ENCODE measurements around the gene CYBA.

CYBA gene

GRCh38 chr16:88627531-88628411 lies 23.1 kb downstream of the CYBA start:
- Histone ChIP-seq H3K4me1 (ENCODE audit: low read length) (no peaks in the 10 kb centered on the region), H2AFZ (ENCODE audit: low read depth, low read length) (no peak overlapping the region), H3K27me3 (ENCODE audit: low read depth, low read length) (no peaks in the 10 kb centered on the region), H3K9ac (ENCODE audit: low read length) (no peak overlapping the region), H4K20me1 (ENCODE audit: insufficient read depth, low read length) (no peaks in the 10 kb centered on the region; the same call in 1 of the 2 replicates), H3K27ac (ENCODE audit: low read length) (no peak overlapping the region), H3K79me2 (ENCODE audit: low read length) (no peaks in the 10 kb centered on the region), H3K4me3 (ENCODE audit: low read length) (no peak overlapping the region), H3K4me2 (ENCODE audit: low read length) (no peak overlapping the region), H3K36me3 (replicated peaks; ENCODE audit: low read depth, low read length) (peaks cover 37% of the 10 kb centered on the region), H3K9me3 (ENCODE audit: insufficient read depth, low read length) (no peaks in the 10 kb centered on the region)
- no peak for TF ChIP-seq EZH2phosphoT487 (IDR thresholded peaks at IDR 0.05; ENCODE audit: low read depth)
- TF ChIP-seq, protein P1, sequence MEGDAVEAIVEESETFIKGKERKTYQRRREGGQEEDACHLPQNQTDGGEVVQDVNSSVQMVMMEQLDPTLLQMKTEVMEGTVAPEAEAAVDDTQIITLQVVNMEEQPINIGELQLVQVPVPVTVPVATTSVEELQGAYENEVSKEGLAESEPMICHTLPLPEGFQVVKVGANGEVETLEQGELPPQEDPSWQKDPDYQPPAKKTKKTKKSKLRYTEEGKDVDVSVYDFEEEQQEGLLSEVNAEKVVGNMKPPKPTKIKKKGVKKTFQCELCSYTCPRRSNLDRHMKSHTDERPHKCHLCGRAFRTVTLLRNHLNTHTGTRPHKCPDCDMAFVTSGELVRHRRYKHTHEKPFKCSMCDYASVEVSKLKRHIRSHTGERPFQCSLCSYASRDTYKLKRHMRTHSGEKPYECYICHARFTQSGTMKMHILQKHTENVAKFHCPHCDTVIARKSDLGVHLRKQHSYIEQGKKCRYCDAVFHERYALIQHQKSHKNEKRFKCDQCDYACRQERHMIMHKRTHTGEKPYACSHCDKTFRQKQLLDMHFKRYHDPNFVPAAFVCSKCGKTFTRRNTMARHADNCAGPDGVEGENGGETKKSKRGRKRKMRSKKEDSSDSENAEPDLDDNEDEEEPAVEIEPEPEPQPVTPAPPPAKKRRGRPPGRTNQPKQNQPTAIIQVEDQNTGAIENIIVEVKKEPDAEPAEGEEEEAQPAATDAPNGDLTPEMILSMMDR (IDR thresholded peaks at IDR 0.05; ENCODE audit: low read depth, low read length): no peak

DNA sequence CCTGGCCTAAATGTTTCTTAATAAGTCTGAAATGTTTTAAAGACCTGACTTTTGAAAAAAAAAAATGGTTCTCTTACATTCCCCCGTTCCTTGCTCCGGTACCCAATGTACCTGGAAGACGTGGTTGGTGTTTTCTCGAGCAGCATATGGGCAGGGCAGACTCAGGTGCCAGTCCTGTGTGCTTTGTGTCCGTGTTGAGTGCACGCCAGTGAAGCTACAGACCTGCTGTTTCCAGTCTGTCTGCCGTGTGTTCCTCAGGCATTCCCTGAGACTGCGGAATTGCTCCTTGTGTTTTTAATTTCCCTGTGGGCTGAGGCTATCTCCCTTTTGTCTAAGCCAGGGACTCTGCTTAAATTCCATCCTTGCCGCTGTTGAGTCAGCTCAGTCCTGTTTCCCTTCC lies 24.2 kb downstream of the CYBA start:
- Histone ChIP-seq H3K27me3 (ENCODE audit: low read depth, low read length) (no peaks in the 10 kb centered on the region), H3K4me2 (ENCODE audit: low read length) (no peak overlapping the region)

DNA sequence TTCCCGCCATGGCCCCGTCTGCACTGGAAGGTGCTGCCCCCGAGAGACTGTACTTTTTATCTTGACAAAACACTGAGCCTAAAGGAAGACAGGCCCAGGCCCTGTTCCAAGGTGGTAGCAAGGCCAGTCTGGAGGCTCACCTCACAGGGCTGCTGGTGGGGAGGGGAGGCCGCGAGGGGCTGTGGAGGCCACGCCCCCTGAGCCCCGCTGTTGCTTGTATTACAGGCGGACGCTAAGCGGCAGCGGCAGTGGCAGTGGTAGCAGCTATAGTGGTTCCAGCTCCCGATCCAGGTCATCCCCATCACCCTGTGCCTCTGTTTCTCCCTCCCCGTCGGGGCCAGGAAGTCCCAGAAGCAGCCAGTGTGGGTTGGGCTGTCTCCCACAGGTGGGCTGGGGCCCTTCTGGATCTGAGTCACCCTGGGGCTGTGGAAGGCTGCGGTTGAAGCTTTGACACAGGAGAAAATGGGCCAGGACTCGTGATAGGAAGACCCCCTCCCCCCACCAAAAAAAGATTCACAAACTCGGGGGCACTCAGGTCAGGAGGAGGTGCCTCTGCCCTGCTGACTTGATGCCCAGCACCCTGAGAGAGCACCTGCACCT lies 25.8 kb downstream of the CYBA start:
- Histone ChIP-seq H3K4me1 (ENCODE audit: low read length) (no peaks in the 10 kb centered on the region), H3K27ac (ENCODE audit: low read length) (no peak overlapping the region)
- TF ChIP-seq, protein P1 (IDR thresholded peaks at IDR 0.05; ENCODE audit: low read depth, low read length): no peak
- no peak for TF ChIP-seq EZH2phosphoT487 (IDR thresholded peaks at IDR 0.05; ENCODE audit: low read depth)

More for the DNA sequence above, 24.2 kb downstream of the CYBA start:
- H2AFZ ChIP-seq (ENCODE audit: low read depth, low read length): no peak overlapping the region
- no peak for TF ChIP-seq EZH2phosphoT487 (IDR thresholded peaks at IDR 0.05; ENCODE audit: low read depth)
- TF ChIP-seq, protein P1 (IDR thresholded peaks at IDR 0.05; ENCODE audit: low read depth, low read length): no peak
- no peaks in the 10 kb centered on the region for H3K9me3 ChIP-seq (ENCODE audit: insufficient read depth, low read length)
- H3K9ac ChIP-seq (ENCODE audit: low read length): no peak overlapping the region
- peaks cover 38% of the 10 kb centered on the region for H3K36me3 ChIP-seq (replicated peaks; ENCODE audit: low read depth, low read length)
- no peaks in the 10 kb centered on the region for H3K79me2 ChIP-seq (ENCODE audit: low read length)
- no peaks in the 10 kb centered on the region for H3K4me1 ChIP-seq (ENCODE audit: low read length)
- no peak overlapping the region for H3K4me3 ChIP-seq (ENCODE audit: low read length)
- no peaks in the 10 kb centered on the region; the same call in 1 of the 2 replicates for H4K20me1 ChIP-seq (ENCODE audit: insufficient read depth, low read length)
- no peak overlapping the region for H3K27ac ChIP-seq (ENCODE audit: low read length)

DNA sequence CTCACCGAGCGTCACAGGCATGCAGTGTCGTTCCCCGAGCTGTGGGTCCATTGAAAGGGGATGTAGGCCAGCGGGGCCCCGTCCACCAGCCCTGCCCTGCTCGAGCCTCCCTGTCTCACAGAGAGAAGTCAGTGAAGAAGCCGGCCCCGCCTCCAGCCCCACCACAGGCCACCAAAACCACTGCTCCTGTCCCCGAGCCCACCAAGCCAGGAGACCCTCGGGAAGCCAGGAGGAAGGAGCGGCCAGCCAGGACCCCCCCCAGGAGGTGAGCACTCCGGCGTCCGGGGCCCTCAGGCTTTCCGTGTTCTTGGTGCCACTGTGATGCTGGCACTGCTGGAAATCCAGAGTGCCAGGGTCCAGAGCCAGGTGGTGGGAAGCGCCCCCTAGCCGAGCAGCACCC lies 26.4 kb downstream of the CYBA start:
- peaks cover 25% of the 10 kb centered on the region for H3K36me3 ChIP-seq (replicated peaks; ENCODE audit: low read depth, low read length)
- no peaks in the 10 kb centered on the region; the same call in 1 of the 2 replicates for H4K20me1 ChIP-seq (ENCODE audit: insufficient read depth, low read length)
- no peaks in the 10 kb centered on the region for H3K9me3 ChIP-seq (ENCODE audit: insufficient read depth, low read length)
- no peak for TF ChIP-seq EZH2phosphoT487 (IDR thresholded peaks at IDR 0.05; ENCODE audit: low read depth)
- TF ChIP-seq, protein P1 (IDR thresholded peaks at IDR 0.05; ENCODE audit: low read depth, low read length): no peak
- no peak overlapping the region for H3K27ac ChIP-seq (ENCODE audit: low read length)
- H3K4me1 ChIP-seq (ENCODE audit: low read length): no peaks in the 10 kb centered on the region
- H3K4me2 ChIP-seq (ENCODE audit: low read length): no peak overlapping the region
- no peaks in the 10 kb centered on the region for H3K27me3 ChIP-seq (ENCODE audit: low read depth, low read length)
- no peak overlapping the region for H3K9ac ChIP-seq (ENCODE audit: low read length)
- H3K4me3 ChIP-seq (ENCODE audit: low read length): no peak overlapping the region
- H2AFZ ChIP-seq (ENCODE audit: low read depth, low read length): no peak overlapping the region
- H3K79me2 ChIP-seq (ENCODE audit: low read length): no peaks in the 10 kb centered on the region; the same call in 1 of the 2 replicates

More for the DNA sequence above, 25.8 kb downstream of the CYBA start:
- H3K4me3 ChIP-seq (ENCODE audit: low read length): no peak overlapping the region
- H3K27me3 ChIP-seq (ENCODE audit: low read depth, low read length): no peaks in the 10 kb centered on the region
- no peak overlapping the region for H3K9ac ChIP-seq (ENCODE audit: low read length)
- H3K36me3 ChIP-seq (replicated peaks; ENCODE audit: low read depth, low read length): peaks cover 30% of the 10 kb centered on the region
- H3K9me3 ChIP-seq (ENCODE audit: insufficient read depth, low read length): no peaks in the 10 kb centered on the region
- no peak overlapping the region for H3K4me2 ChIP-seq (ENCODE audit: low read length)
- H4K20me1 ChIP-seq (ENCODE audit: insufficient read depth, low read length): no peaks in the 10 kb centered on the region; the same call in 1 of the 2 replicates
- H3K79me2 ChIP-seq (ENCODE audit: low read length): no peaks in the 10 kb centered on the region
- H2AFZ ChIP-seq (ENCODE audit: low read depth, low read length): no peak overlapping the region

Measured in OCI-LY3 (cell line).